Stimulated activated CD4-positive, alpha-beta T cell treated with anti-CD3 and anti-CD28 coated beads, Interleukin-15, amount 100 ng/mL, for 24 hours (primary cell): ENCODE data around the gene ACP7.
"Not testable (repeated sequence)": the region's sequence is repeated elsewhere in the genome, so short reads cannot be mapped to it uniquely, and the experiment has no call there.

Experiments used
- DNase-seq: peaks from one replicate; pipeline ENCODE4 v3.0.0-alpha.2; 2020

ACP7 gene

GRCh38 chr19:39133431-39134270 lies 49.5 kb downstream of the ACP7 start:
- no peak for DNase-seq

- no peak for DNase-seq
Observed at GRCh38 chr19:39135701-39136100, 51.5 kb downstream of the ACP7 start.

- DNase-seq, result no peak
Observed at GRCh38 chr19:39136225-39136940, 52.2 kb downstream of the ACP7 start.

GRCh38 chr19:39137131-39137530 lies 53.0 kb downstream of the ACP7 start:
- no peak for DNase-seq

- no peak for DNase-seq
Observed at GRCh38 chr19:39138221-39139211, 54.3 kb downstream of the ACP7 start.

- DNase-seq, result no peak
Observed at GRCh38 chr19:39139305-39139874, 55.2 kb downstream of the ACP7 start.

- no peak for DNase-seq
Observed at GRCh38 chr19:39139971-39140453, 55.8 kb downstream of the ACP7 start.

GRCh38 chr19:39140594-39140993 lies 56.4 kb downstream of the ACP7 start:
- no peak for DNase-seq

- no peak for DNase-seq
Observed at GRCh38 chr19:39141929-39142328, 57.8 kb downstream of the ACP7 start.

GRCh38 chr19:39142630-39143029 lies 58.5 kb downstream of the ACP7 start:
- no peak for DNase-seq

GRCh38 chr19:39143757-39144289 lies 59.7 kb downstream of the ACP7 start:
- not testable (repeated sequence) for DNase-seq

GRCh38 chr19:39144290-39145071 lies 60.3 kb downstream of the ACP7 start:
- no peak for DNase-seq

GRCh38 chr19:39145180-39145953 lies 61.2 kb downstream of the ACP7 start:
- no peak for DNase-seq

GRCh38 chr19:39146091-39146490 lies 61.9 kb downstream of the ACP7 start:
- no peak for DNase-seq

GRCh38 chr19:39146686-39147450 lies 62.7 kb downstream of the ACP7 start:
- no peak for DNase-seq

GRCh38 chr19:39147480-39147879 lies 63.3 kb downstream of the ACP7 start:
- DNase-seq, result no peak

- no peak for DNase-seq
Observed at GRCh38 chr19:39148939-39149529, 64.9 kb downstream of the ACP7 start.

- no peak for DNase-seq
Observed at GRCh38 chr19:39150235-39150634, 66.1 kb downstream of the ACP7 start.
